ENCODE measurements around the gene ZDHHC8.

The ZDHHC8 gene

GRCh38 chr22:20130319-20130718 lies 1.3 kb upstream of the ZDHHC8 start:
- DNase-seq = no peak

DNA sequence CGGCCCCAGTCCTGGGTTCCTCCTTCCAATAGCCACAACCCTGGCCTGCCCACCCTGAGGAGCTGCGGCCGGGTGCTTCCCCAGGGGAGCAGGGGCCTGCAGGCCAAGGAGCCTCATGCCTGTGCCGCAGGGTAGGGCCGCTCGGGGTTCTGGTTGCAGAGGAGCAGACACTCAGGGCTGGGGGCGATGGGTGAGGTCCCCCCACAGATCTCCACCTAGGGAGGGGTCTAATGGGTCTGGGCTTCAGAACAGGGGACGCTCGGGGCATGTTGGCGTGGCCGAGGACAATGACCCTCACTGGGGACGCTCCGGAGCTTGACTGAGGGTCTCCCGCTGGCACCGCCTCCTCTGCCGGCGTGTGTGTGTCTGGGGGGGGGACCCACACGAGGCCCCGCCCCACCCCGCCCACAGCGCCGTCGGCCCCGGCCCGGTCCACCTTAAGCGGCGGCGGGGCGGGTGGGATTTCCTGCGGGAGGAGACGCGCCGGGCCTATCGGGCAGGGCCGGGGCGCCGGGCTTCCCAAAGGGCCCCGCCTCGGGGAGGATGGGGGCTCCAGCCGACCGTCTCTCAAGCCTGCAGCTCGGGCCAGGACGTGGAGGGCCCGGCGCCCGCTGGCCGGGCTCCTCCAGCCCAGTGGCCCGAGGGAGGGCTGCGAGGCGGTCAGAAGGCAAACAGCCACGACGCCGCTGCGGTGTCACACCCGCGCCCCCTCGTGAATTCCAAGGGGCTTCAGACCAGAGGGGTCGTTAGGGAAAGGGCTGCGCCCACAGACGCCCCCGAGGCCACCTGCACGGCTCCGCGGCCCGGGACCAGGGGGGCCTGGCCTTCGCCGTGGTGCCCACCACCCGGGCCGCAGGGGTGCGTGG lies 640 bp upstream of the ZDHHC8 start:
- peak; percentile 54 to 69 for DNase-seq

GRCh38 chr22:20131859-20132685 lies 468 bp downstream of the ZDHHC8 start:
- DNase-seq = peak; percentile 29 to 43

GRCh38 chr22:20132686-20133246 lies 1.2 kb downstream of the ZDHHC8 start:
- DNase-seq = no peak

DNA sequence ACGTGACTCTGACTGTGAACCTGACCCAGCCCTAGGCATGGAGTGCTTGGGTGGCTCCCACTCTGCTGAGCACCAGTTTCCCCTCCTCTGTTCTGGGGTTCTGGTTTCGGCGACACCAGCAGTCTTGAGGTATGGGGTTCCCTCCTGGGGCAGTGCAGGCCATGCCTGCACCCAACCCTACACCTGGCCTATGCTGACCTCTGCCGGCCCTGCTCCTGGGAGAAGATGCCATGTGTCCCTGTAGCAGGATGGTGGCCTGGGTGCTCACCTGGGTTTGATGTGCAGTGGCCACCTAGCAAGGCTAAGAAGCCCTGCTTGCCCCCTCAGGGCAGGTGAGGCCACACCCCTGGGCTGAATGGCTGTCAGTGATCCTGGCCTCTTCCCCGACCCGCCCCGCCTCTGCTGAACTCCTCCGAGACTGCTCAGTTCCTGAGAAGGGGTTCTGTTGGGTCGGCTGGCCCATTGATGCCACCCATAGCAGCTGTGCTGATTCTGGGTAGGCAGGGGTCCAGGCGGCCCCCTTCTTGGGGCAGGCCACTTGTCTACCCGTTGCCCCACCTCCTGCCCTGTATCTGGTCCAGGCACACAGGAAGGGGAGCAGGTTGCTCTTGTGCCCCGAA lies 2.4 kb downstream of the ZDHHC8 start:
- DNase-seq = no peak

GRCh38 chr22:20135265-20135664 lies 3.7 kb downstream of the ZDHHC8 start:
- no peak for DNase-seq

DNA sequence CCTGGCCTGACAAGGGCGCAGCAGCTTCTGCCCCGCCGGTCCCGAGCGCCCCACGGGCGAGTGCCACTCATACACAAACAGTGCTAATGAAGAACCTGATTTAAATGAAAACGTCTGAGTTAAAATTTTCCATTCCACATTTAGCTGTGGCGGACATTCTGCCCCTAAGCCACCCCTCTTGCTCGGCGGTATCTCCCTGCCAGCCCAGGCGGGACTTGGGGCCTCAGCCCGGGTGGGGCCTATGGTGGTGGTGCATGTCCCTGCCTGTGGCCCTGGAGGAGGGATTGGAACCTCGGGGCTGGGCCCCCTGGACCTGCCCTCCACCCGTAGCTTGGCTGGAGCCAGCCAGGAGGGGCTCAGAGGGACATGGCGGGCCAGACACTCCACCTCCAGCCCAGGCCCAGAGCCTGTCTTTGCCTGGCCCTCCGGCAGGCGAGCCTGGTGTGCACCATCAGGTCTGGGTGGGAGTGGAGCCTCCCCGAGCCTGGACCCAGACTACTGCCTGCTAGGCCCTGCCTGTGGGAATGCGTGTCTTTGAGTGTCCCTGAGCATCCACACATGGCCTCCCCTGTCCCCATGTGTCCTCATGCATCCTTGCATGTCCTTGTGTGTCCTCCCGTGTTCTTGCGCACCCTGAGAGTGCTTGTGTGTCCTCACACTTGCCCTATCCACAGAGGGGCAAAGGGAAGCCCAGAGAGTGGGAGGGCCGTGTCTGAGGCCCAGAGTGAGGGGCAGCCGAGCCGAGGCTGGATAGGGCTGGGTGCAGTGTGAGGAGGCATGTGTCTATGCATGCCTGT lies 4.4 kb downstream of the ZDHHC8 start:
- DNase-seq = no peak

- DNase-seq = no peak
Measured at GRCh38 chr22:20136603-20136873, 4.9 kb downstream of the ZDHHC8 start.

DNA sequence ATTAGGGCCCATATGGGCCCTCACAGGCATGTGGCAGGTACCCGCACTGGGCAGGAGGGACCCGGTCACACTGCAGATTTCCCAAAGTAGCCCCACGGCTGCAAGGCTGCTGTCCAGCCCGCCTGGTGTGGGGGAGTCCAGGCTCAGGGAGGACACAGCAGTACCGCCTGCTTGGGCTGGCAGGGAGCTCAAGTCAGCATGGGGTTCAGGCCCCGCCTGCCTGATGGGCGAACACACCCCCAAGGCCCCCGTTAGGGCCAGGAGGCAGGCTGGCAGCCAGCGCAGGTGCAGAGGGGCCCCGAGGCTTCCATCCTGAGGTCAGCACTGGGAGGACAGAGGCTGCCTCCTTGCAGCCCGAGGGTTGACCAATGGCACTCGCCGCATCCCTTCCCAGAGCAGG lies 5.5 kb downstream of the ZDHHC8 start:
- DNase-seq = no peak

GRCh38 chr22:20137671-20138416 lies 6.2 kb downstream of the ZDHHC8 start:
- no peak for DNase-seq

GRCh38 chr22:20138417-20138738 lies 6.8 kb downstream of the ZDHHC8 start:
- no peak for DNase-seq

DNA sequence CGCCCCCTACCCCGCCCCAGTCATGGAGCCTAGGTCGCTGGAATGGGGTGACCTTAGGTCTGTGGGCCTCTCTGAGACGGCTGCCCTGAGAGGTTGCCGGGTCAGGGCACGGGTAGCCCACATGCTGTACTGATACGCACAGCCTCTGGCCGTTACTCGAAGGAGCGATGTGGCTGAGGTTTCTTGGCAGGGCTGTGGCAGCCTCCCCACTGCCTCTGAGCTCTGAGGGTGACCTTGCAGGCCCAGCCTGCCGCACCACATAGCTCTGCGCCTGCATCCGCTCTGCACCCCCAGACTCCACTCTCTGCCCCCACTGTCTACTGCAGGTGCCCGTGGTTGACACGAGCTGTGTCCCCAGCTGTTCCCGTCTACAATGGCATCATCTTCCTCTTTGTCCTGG lies 7.3 kb downstream of the ZDHHC8 start:
- no peak for DNase-seq

DNA sequence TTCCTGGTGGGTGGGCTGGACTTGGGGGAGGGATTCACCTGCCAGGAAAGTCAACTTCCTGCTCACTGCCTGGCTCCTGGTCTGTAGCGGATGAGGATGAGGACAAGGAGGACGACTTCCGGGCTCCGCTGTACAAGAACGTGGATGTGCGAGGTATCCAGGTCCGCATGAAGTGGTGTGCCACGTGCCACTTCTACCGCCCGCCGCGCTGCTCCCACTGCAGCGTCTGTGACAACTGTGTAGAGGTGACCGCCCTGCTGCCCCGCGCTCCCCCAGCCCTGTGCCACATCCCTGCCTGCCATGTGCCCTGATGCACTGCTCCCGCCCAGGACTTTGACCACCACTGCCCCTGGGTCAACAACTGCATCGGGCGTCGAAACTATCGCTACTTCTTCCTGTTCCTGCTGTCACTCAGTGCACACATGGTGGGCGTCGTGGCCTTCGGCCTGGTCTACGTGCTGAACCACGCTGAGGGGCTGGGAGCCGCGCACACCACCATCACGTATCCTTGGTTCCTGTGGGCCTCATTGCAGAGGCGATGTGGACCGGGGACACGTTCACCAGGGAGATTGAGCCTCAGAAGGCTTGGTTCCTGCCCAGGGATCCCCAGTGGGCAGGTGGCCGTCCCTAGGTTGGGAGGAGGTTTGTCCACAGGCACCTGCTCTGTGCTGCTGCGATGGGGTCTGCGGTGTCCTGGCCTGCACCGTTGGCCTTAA lies 7.9 kb downstream of the ZDHHC8 start:
- DNase-seq = no peak

DNA sequence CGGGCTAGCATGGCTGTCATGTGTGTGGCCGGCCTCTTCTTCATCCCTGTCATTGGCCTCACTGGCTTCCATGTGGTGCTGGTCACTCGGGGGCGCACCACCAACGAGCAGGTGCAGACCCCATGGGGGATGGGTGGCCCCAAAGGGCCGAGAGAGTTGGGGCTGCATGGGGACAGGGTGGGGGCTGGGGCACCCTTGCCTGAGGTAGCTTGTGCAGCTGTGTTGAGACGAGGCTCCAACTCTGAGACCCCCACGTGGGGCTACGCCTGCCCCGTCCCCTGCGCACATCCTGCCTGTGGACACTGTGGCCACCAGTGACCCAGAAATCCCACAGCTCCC lies 8.5 kb downstream of the ZDHHC8 start:
- DNase-seq = no peak

- no peak for DNase-seq
Measured at GRCh38 chr22:20140521-20140964, 8.9 kb downstream of the ZDHHC8 start.

DNA sequence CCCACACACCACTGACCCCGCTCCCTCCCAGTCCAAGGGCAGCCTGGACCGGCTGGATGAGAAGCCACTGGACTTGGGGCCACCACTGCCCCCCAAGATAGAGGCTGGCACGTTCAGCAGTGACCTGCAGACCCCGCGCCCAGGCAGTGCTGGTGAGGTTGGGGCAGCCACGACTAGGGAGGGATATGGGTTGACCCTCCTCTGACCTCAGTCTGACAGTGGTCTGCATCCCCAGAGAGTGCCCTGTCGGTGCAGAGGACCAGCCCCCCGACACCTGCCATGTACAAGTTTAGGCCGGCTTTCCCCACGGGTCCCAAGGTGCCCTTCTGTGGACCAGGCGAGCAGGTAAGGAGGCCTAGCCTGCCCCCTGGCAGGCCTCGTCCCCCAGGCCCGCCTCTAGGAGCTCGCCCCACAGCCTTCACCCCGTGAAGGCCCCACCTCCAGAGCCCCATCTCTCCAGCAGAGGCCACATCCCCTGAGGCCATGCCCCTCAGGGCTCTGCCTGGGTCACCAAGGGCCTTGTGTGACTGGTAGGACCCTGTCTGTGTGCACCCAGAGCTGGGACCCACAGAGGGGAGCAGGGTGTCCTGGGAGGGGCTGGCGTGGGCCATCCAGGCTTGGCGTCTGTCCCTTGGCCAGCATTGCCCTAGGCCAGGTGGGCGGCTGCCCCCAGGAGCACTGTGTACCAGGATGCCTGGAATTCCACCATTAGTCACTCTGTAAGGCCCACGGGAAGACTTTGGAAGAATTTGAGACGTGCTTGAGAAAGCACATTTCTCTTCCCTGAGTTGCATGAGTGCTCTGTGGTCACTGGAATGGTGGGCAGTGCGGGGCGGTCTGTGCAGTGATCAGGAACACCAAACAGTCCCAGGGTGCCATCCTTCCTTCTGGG lies 9.8 kb downstream of the ZDHHC8 start:
- DNase-seq = no peak

- DNase-seq = no peak
Measured at GRCh38 chr22:20142711-20143621, 11.4 kb downstream of the ZDHHC8 start.

- DNase-seq = peak in 1 of 2 donors; percentile 21
Measured at GRCh38 chr22:20143883-20144665, 12.5 kb downstream of the ZDHHC8 start.
